Ovary (tissue), 3 donors: ENCODE data around the gene ARMC2.

Source experiments
- CTCF ChIP-seq, 3 donors: fragments of 450-650 bp in 2 of 3; fragments of 200-600 bp in 1 of 3; IDR thresholded peaks; one replicate each; pipeline versions ENCODE4 v1.5.1 to v1.8.0; 2016 to 2022; ENCODE audit warnings: antibody characterized with exemption in 3 of 3, mild to moderate bottlenecking in 1 of 3
- EP300 ChIP-seq: sonication (generic); formaldehyde crosslinking; IDR thresholded peaks from one replicate; pipeline ENCODE4 v1.6.1; 2017; ENCODE audit warnings: antibody characterized with exemption
- donor health status: DM: no; HTN: no; CAD: no.

GRCh38 chr6:108835218-108835850 is 12.9 kb upstream of the ARMC2 start:
- TF ChIP-seq CTCF (IDR thresholded peaks at IDR 0.05) (peak; percentile 79 to 85 (median 82)), EP300 (no peak)
